Heart left ventricle (tissue), 16 donors: Measurements from ENCODE around the gene BBX. TPM values are rescaled to one million over a fixed set of nuclear protein-coding genes. Genes with fewer than 3 reads are reported as not detected.

Experiments used
- ATAC-seq, 4 donors: fragments of 200-7000 bp; cut with Tn5 transposase; one replicate each; pipeline ENCODE4 v1.9.1; 2020 to 2022; ENCODE audit warnings: moderate library complexity in 4 of 4, mild to moderate bottlenecking in 3 of 4, moderate number of reproducible peaks in 1 of 4
- DNase-seq, 5 donors: peaks; one replicate each; pipeline ENCODE4 v3.0.0-alpha.2; 2020
- H3K27ac ChIP-seq, 12 donors: fragments of 200-600 bp; sonication (generic) in 4 of 12; one replicate each; pipeline versions ENCODE4 v1.5.0 to v1.8.0; 2016 to 2022; ENCODE audit warnings: mild to moderate bottlenecking in 2 of 12
- H3K27me3 ChIP-seq, 9 donors: fragments of 200-600 bp; sonication (generic) in 2 of 9; one replicate each; pipeline versions ENCODE4 v1.5.1 to v1.8.0; 2016 to 2022; ENCODE audit warnings: mild to moderate bottlenecking in 3 of 9
- H3K36me3 ChIP-seq, 9 donors: fragments of 200-600 bp; sonication (generic) in 2 of 9; one replicate each; pipeline versions ENCODE4 v1.5.0 to v1.8.0; 2018 to 2022; ENCODE audit warnings: mild to moderate bottlenecking in 2 of 9
- H3K4me1 ChIP-seq, 12 donors: fragments of 200-600 bp; sonication (generic) in 4 of 12; one replicate each; pipeline versions ENCODE4 v1.5.0 to v1.8.0; 2016 to 2022; ENCODE audit warnings: mild to moderate bottlenecking in 3 of 12
- H3K4me3 ChIP-seq, 12 donors: fragments of 200-600 bp; sonication (generic) in 4 of 12; one replicate each; pipeline versions ENCODE4 v1.5.0 to v1.8.0; 2017 to 2022; ENCODE audit warnings: mild to moderate bottlenecking in 9 of 12, moderate library complexity in 4 of 12
- H3K9me3 ChIP-seq, 12 donors: fragments of 200-600 bp; sonication (generic) in 4 of 12; one replicate each; pipeline versions ENCODE4 v1.5.0 to v1.8.0; 2016 to 2022; ENCODE audit warnings: mild to moderate bottlenecking in 1 of 12
- CTCF ChIP-seq, 12 donors: fragments of 200-600 bp; sonication (generic) in 4 of 12; IDR thresholded peaks; one replicate each; pipeline versions ENCODE4 v1.5.0 to v1.8.0; 2018 to 2022; ENCODE audit warnings: antibody characterized with exemption in 12 of 12, mild to moderate bottlenecking in 5 of 12
- POLR2A ChIP-seq, 2 donors: fragments of 450-650 bp; IDR thresholded peaks; one replicate each; pipeline ENCODE4 v1.6.1; 2017; ENCODE audit warnings: antibody characterized with exemption in 2 of 2, mild to moderate bottlenecking in 2 of 2, moderate library complexity in 2 of 2
- WGBS, 4 donors: extraction: QIAGEN DNeasy Blood & Tissue Kit in 2 of 4; methylation state at CpG; one replicate each; pipeline versions ENCODE4 v1.1.5 to v1.1.7; 2013 to 2018; 5-methylcytosine and 5-hydroxymethylcytosine counted together
- intact Hi-C, 10 donors: fragments of 100-400 bp; cut with DNase I; formaldehyde crosslinking; loops; one replicate each; pipeline versions ENCODE4 v1.11.1 to v1.14.2; 2022
- polyA plus RNA-seq, 2 donors: library from polyadenylated mRNA; stranded (reverse); fragments of 200-250 nt; gene quantifications; one replicate each; pipeline ENCODE4 v1.2.3, GENCODE V29; 2013
- total RNA-seq, 9 donors: library from RNA; depleted of rRNA in 2 of 9; stranded (reverse); fragments of >200 nt in 2 of 9; fragmentation: NEBNext Ultra II Directional in 3 of 9; extraction: Animal tissue kit (Norgen Biotek cat#: 25700) in 3 of 9; gene quantifications; one replicate each; pipeline versions ENCODE4 v1.1.0 to v1.2.4, GENCODE V29; 2016 to 2023
- donor health status: ischemic (EF 13 %, LVEDD 7.1; RV severe dilation, severe dysfunction).
- donor health status: healthy with polysubstance abuse.
- donor health status: DM: no; HTN: yes; CAD: no.
- donor health status: DM: no; HTN: no; CAD: no.
- donor health status: ischemic (EF 25% LVEDD 6.9; RV normal size, moderate dysfunction).
- donor health status: ischemic (EF 25% LVEDD 5.7; RV mildly dilated, moderate dysfunction).
- donor health status: healthy.
- donor health status: DM: yes; HTN: yes; CAD: no.
- donor health status: ischemic (EF 35%, LVEDD 5.7; RV mildly dilated, moderate dysfunction).
- donor health status: nonischemic (EF 11% LVEDD 7.7; RV severe dilation, severe dysfunction).
- donor health status: DM: yes; HTN: yes; CAD: no.
- donor health status: PGD.
- donor health status: ischemic (EF 29% LVEDD 5.4; RV normal size, mild dysfunction).
- donor health status: nonischemic (EF 23%, LVEDD 6.1; RV moderate dilation, normal function).

BBX gene
- total and polyA plus RNA-seq, 11 donors: 9.1 to 60.5 (median 46.8) TPM

DNA sequence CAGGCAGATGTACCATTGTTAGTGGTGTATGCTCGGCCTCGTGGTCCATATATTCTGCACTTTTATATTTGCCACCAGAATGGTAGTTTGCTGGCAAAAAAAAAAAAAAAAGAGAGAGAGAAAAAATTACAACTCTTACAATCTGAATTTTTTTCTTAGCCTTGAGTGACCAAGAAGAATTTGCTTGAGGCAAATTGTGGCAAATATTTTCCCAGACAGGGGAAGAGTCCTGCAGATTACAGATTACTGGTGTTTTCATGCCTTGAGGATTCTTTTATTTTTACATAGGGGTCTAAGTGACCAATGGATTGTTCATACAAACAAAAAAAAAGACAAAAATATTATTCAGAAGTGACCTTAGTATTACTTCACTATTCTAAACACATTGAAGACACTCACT lies 283.3 kb downstream of the BBX start:
- H3K27ac ChIP-seq: no peak overlapping the region
- 96 to 98% (median 97%) methylated on average over 2 of the region's 2 CpGs for WGBS, 4 donors
- ATAC-seq: no peak
- DNase-seq: no peak
- no peaks in the 10 kb centered on the region for H3K9me3 ChIP-seq
- TF ChIP-seq POLR2A (IDR thresholded peaks at IDR 0.05) (no peak), CTCF (IDR thresholded peaks at IDR 0.05) (no peak)
- peaks cover 3 to 91% (median 62%) of the 10 kb centered on the region in 9 donors for H3K36me3 ChIP-seq
- no peak overlapping the region for H3K4me3 ChIP-seq
- intact Hi-C loops: no loop called here
- H3K27me3 ChIP-seq: no peaks in the 10 kb centered on the region
- no peaks in the 10 kb centered on the region for H3K4me1 ChIP-seq

DNA sequence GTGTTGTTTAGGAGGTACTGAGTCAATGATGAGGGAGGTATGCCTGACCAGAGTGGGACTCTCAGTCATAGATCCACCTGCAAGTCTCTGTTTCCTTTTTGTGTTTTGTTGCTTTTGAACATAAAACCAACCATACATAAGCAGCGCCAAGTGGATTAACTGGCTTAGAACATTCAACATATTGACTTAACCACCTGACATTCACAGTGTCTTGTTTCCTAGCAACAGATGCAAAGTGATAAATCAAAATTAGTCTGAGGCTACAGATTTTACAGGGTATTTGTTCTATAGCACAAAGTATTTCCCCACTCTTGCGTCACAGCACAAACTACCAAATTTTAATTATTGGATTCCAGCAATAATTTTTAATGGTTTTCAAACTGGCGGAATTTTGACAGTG lies 283.8 kb downstream of the BBX start:
- H3K4me1 ChIP-seq: no peaks in the 10 kb centered on the region
- H3K36me3 ChIP-seq: peaks cover 3 to 87% (median 57%) of the 10 kb centered on the region in 9 donors
- DNase-seq (no peak), ATAC-seq (no peak)
- intact Hi-C loops: no loop called here
- H3K4me3 ChIP-seq: no peak overlapping the region
- no peak overlapping the region for H3K27ac ChIP-seq
- no peaks in the 10 kb centered on the region for H3K9me3 ChIP-seq
- 95 to 98% (median 97%) methylated on average over 3 of the region's 3 CpGs for WGBS, 4 donors
- TF ChIP-seq CTCF (IDR thresholded peaks at IDR 0.05) (no peak), POLR2A (IDR thresholded peaks at IDR 0.05) (no peak)
- no peaks in the 10 kb centered on the region for H3K27me3 ChIP-seq

DNA sequence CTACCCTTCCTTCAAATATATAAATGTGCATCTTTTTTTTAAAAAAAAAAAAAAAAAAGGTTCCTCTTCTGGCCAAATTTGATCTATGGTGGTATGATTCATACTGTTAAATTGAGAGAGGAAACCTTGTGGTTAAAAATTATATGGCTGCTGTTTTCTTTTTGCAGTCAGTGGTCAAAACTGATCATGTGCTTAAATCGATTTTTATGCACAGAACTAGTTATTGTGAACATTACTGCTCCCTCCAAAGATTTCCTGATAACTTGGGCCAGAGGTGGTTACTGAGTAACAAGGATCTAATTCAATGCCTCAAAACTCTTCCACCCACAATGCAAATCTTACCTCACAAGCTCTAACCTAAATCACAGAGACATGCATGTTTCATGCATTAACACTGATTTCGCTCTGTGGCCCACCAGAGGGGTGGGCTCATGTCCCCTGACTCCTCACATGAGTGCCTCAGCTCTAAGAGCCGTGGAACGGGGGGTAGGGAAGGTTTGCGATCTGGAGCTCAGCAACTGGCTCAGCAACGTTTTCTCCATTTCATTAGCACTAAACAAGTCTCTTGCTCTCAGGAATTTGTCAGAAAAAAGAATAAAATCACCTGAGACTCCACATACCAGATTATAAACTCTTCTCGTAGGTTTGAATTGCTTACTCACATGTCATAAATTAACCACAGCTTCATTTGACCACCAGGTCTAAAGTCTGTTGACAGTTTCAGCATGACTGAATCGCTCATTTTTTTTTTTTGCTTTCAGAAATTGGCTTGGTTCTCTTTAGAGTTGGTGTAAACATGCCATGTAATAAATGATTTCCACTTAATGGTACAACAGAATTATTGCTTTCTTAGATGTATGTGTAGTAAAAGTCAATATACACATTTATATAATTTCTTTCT lies 287.7 kb downstream of the BBX start:
- Histone ChIP-seq H3K36me3 (peaks cover 0 to 48% (median 25%) of the 10 kb centered on the region in 9 donors), H3K27me3 (no peaks in the 10 kb centered on the region), H3K4me3 (no peak overlapping the region), H3K27ac (no peak overlapping the region), H3K4me1 (peaks cover 0 to 9% (median 0%) of the 10 kb centered on the region in 12 donors), H3K9me3 (no peaks in the 10 kb centered on the region)
- no peak for TF ChIP-seq CTCF (IDR thresholded peaks at IDR 0.05)
- TF ChIP-seq POLR2A (IDR thresholded peaks at IDR 0.05): no peak
- intact Hi-C loops: no loop called here
- 90 to 97% (median 93%) methylated on average over 8 of the region's 8 CpGs for WGBS, 4 donors
- no peak for DNase-seq
- ATAC-seq: no peak

GRCh38 chr3:107813026-107813425 lies 290.3 kb downstream of the BBX start:
- ATAC-seq (no peak), DNase-seq (no peak)
- intact Hi-C loops: no loop called here
- Histone ChIP-seq H3K4me3 (no peak overlapping the region), H3K9me3 (no peaks in the 10 kb centered on the region), H3K27me3 (no peaks in the 10 kb centered on the region), H3K36me3 (peaks cover 0 to 22% (median 6%) of the 10 kb centered on the region in 9 donors), H3K27ac (no peak overlapping the region), H3K4me1 (peaks cover 0 to 9% (median 0%) of the 10 kb centered on the region in 12 donors)
- TF ChIP-seq CTCF (IDR thresholded peaks at IDR 0.05) (no peak), POLR2A (IDR thresholded peaks at IDR 0.05) (no peak)
- 58 to 87% (median 66%) methylated on average over 1 of the region's 1 CpG for WGBS, 4 donors
